Thyroid gland (tissue), 4 donors: Measurements from ENCODE around the gene PTGES. TPM values are rescaled to one million over a fixed set of nuclear protein-coding genes. Genes with fewer than 3 reads are reported as not detected.

ENCODE experiments used
- DNase-seq, 2 donors: peaks; one replicate each; pipeline ENCODE4 v3.0.0-alpha.2; 2019
- H3K27ac ChIP-seq, 3 donors: fragments of 200-600 bp; sonication (generic); 1 replicate in 2 of 3; 2 replicates in 1 of 3; pipeline ENCODE4 v1.5.1; 2016 to 2019; ENCODE audit warnings: mild to moderate bottlenecking in 1 of 3, moderate library complexity in 1 of 3
- H3K27me3 ChIP-seq: fragments of 200-600 bp; sonication (generic); one replicate; pipeline ENCODE4 v1.5.1; 2019
- H3K36me3 ChIP-seq, 2 donors: fragments of 200-600 bp; sonication (generic); one replicate each; pipeline ENCODE4 v1.5.1; 2016 to 2019
- H3K4me1 ChIP-seq, 2 donors: fragments of 200-600 bp; sonication (generic); one replicate each; pipeline ENCODE4 v1.5.1; 2017 to 2019
- H3K4me3 ChIP-seq, 3 donors: fragments of 200-600 bp; sonication (generic); replicated peaks in 1 of 3; 1 replicate in 2 of 3; 2 replicates in 1 of 3; pipeline ENCODE4 v1.5.1; 2016; ENCODE audit warnings: mild to moderate bottlenecking in 1 of 3
- H3K9me3 ChIP-seq: fragments of 200-600 bp; sonication (generic); one replicate; pipeline ENCODE4 v1.5.1; 2017
- CTCF ChIP-seq, 6 experiments: fragments of 200-600 bp in 3 of 6; fragments of 450-650 bp in 3 of 6; sonication (generic) in 3 of 6; IDR thresholded peaks; one replicate each; pipeline ENCODE4 v1.5.1; 2016 to 2019; ENCODE audit warnings: antibody characterized with exemption in 6 of 6, mild to moderate bottlenecking in 2 of 6, inconsistent platforms in 1 of 6, moderate library complexity in 1 of 6
- POLR2A ChIP-seq, 2 donors: fragments of 450-650 bp; IDR thresholded peaks; one replicate each; pipeline ENCODE4 v1.6.1; 2017; ENCODE audit warnings: antibody characterized with exemption in 2 of 2, mild to moderate bottlenecking in 2 of 2, moderate library complexity in 1 of 2
- WGBS, 2 donors: methylation state at CpG; one replicate each; pipeline ENCODE4 v1.1.5; 2017; 5-methylcytosine and 5-hydroxymethylcytosine counted together
- intact Hi-C: fragments of 100-400 bp; cut with DNase I; formaldehyde crosslinking; loops from one replicate; pipeline ENCODE4 v1.15.1; 2023
- total RNA-seq, 4 donors: library from RNA; depleted of rRNA; stranded (reverse); fragments of >200 nt; gene quantifications; one replicate each; pipeline ENCODE4 v1.2.3, GENCODE V29; 2016

PTGES gene
- total RNA-seq, 4 donors from 2014 or later = 0.29 to 5.3 (median 2.3) TPM

DNA sequence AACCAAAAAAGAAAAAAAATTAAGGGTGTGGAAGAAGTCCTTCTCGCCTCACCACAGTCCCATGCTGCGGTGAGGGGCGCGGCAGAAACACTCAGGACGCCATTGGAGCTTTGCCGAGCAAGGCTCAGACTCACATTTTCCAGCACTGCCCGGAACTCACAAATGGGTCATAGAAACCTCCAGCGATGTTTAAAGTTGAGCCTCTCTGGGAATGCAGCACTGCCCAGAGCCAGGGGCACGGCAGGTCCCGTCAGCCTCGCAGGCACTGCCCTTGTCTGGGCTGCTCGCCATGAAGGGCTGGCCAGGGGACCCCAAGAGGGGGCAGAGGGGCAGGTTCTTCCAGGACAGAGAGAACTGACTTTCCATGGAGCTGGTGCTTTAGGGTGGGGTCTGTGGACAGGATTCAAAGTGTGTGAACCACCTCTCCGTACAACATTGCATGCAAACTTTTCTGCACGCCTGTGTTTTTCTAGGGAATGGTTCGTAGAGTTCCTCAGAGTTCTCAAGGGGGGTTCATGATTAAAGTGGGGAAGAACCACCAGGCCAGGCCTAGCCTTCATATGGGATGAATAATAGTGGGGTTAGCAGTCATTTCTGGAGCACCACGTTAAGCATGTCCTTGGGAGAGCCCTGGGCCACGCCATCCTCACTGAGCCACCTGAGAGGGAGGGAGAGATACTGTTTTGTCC is 49.0 kb downstream of the PTGES start:
- Histone ChIP-seq H3K27me3 (no peaks in the 10 kb centered on the region), H3K27ac (peak overlapping the region; percentile 26 to 65 (median 54)), H3K36me3 (no peaks in the 10 kb centered on the region), H3K4me1 (peaks cover 6 to 15% of the 10 kb centered on the region in 2 donors), H3K9me3 (no peaks in the 10 kb centered on the region), H3K4me3 (no peak overlapping the region)
- intact Hi-C loops = no loop called here
- DNase-seq = peak; percentile 27 to 29
- WGBS, 2 donors = 29 to 31% methylated on average over 14 to 17 of the region's 17 CpGs
- no peak for TF ChIP-seq POLR2A (IDR thresholded peaks at IDR 0.05)
- TF ChIP-seq CTCF (IDR thresholded peaks at IDR 0.05) = no peak

DNA sequence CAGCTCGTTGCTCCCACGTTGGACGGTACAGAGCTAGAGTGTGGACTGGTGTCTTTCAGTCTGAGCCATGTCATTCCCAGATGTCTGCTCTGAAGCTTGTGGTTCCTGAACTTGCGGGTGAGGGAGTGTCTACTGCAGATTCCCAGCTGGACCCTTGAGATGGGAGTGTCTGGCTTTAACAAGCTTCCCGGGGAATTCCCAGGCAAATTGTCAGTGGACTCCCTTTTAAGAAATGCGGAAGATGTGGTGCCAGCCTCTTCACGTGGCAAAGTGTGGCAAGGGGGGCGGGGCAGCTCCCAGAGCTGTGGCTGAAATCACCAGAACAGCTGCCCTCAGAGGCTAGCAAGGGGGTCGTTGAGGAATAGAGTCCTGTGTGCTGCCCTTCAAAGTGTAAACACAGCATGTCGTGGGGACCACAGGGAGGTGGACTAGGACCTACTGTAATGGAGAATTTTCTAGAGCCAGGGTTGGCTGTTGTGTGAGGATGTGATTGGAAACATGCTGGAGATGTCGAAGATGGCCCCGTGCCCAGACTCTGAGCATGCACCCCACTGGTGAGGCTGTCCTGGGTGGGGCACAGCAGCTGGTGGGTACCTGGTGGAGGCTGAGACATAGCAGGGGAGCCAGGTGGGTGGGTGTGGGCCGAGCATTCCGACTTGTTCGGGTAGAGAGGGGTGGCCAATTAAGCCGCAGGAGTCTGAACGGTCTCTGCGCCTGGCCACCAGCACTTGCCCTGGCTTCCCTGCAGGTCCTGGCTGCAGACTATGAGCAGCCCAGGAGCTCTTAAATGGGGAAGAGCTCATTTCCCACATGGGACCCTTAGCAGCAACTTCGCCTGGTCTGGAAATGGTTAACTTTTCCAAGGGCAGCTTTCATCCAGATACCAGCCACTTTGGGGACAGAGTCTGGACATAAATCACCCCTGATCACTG is 50.0 kb downstream of the PTGES start:
- Histone ChIP-seq H3K27me3 (no peaks in the 10 kb centered on the region), H3K9me3 (no peaks in the 10 kb centered on the region), H3K4me1 (peaks cover 8 to 18% of the 10 kb centered on the region in 2 donors), H3K27ac (peak overlapping the region; percentile 26 to 65 (median 54)), H3K36me3 (no peaks in the 10 kb centered on the region), H3K4me3 (no peak overlapping the region)
- intact Hi-C loops = no loop called here
- WGBS, 2 donors = 41 to 54% methylated on average over 12 to 16 of the region's 19 CpGs
- DNase-seq = no peak
- TF ChIP-seq POLR2A (IDR thresholded peaks at IDR 0.05) (no peak), CTCF (IDR thresholded peaks at IDR 0.05) (no peak)

DNA sequence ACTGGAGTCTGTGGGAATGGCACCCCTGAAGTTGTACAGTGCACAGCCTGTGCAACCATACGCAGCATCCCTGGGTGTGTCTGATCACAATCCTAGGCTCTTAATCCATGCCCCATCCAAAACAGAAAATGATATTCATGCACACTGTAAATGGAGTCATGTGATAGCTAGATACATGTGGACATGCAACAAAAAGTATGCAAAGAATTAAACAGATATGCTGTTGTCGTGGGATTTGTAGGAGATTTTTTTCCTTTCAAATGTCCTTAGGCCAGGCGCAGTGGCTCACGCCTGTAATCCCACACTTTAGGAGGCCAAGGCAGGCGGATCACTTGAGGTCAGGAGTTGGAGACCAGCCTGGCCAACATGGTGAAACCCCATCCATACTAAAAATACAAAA is 51.3 kb downstream of the PTGES start:
- WGBS, 2 donors = 87 to 96% methylated on average over 5 of the region's 5 CpGs
- H3K4me1 ChIP-seq = peaks cover 12 to 30% of the 10 kb centered on the region in 2 donors

GRCh38 chr9:129701054-129701453 is 51.8 kb downstream of the PTGES start:
- no peak overlapping the region for H3K27ac ChIP-seq
- H3K36me3 ChIP-seq = no peaks in the 10 kb centered on the region
- 71 to 76% methylated on average over 11 of the region's 11 CpGs for WGBS, 2 donors
- H3K9me3 ChIP-seq = no peaks in the 10 kb centered on the region
- H3K4me3 ChIP-seq = no peak overlapping the region
- peaks cover 4% of the 10 kb centered on the region for H3K27me3 ChIP-seq
- TF ChIP-seq CTCF (IDR thresholded peaks at IDR 0.05) (no peak), POLR2A (IDR thresholded peaks at IDR 0.05) (no peak)
- DNase-seq = no peak
- intact Hi-C loops = no loop called here
- peaks cover 12 to 31% of the 10 kb centered on the region in 2 donors for H3K4me1 ChIP-seq

More for the DNA sequence above, 51.3 kb downstream of the PTGES start:
- no peaks in the 10 kb centered on the region for H3K9me3 ChIP-seq
- peaks cover 4% of the 10 kb centered on the region for H3K27me3 ChIP-seq
- no peaks in the 10 kb centered on the region for H3K36me3 ChIP-seq
- no peak for DNase-seq
- intact Hi-C loops = no loop called here
- TF ChIP-seq POLR2A (IDR thresholded peaks at IDR 0.05) (no peak), CTCF (IDR thresholded peaks at IDR 0.05) (no peak)
- no peak overlapping the region for H3K4me3 ChIP-seq
- no peak overlapping the region for H3K27ac ChIP-seq
